ENCODE measurements around the gene S100A12. TPM values are rescaled to one million over a fixed set of nuclear protein-coding genes. Genes with fewer than 3 reads are reported as not detected.

Gene S100A12
- total RNA-seq, 1 experiment from 2014 or later, result not detected

DNA sequence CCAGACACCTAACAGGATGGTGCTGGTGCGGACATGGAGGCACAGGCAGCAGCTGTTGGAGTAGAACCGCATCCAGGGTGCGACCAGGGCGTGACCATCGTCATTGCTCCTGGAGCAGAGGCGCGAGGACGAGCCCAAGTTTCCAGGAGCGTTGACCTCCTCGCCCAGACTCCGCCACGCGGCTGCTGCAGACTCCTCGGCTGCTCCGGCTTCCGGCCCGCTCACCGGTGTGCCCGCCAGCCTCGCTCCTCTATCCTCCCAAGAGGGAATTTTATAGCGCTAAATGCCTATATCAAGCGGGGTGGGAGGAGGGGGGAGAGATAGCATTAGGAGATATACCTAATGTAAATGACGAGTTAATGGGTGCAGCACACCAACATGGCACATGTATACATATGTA lies 5.3 kb upstream of the S100A12 start:
- in situ Hi-C loops (cut with HindIII; ENCODE audit: low pct_unique_long_range_greater_than_20kb, low sequenced_read_pairs), result no loop called here
- DNase-seq (ENCODE audit: low read depth), result no peak

DNA sequence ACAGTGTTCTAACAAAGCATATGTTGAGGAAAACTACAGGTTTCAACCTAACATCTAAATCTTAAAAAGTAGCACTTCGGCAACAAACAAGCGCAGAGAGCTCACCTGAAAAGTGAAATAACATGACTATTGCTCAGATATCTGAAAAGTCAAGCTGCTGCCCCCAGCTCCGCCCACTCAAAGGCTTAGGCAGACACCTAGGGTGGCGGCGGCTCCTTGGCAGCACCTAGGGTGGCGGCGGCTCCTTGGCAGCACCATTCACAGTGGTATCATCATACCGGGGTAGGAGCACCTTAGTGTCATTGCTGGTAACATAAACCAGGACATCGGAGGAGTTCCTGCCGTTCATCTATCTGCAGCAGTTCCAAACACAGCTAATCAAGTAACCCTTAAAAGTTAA lies 4.2 kb upstream of the S100A12 start:
- in situ Hi-C loops (cut with HindIII; ENCODE audit: low pct_unique_long_range_greater_than_20kb, low sequenced_read_pairs), result no loop called here
- no peak for DNase-seq (ENCODE audit: low read depth)

DNA sequence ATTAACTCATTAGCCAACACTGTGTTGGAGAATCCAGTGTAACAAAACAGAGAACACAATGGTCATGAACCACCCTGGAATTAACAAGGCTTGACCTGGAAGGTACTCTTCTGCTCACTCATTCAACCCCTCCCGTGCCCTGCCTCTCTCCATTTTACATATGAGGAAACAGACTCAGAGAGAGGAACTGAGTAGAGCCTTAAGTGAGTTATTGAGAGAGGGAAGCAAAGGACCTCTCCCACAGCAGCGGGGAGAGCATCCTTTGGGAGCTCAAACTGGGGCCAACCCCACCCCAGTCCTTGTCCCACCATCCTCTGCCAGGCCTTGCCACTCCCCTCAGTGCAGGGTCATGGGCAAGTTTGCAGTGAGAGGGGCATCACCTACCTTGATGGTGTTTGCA lies 1.4 kb downstream of the S100A12 start:
- DNase-seq (ENCODE audit: low read depth), result no peak
- in situ Hi-C loops (cut with HindIII; ENCODE audit: low pct_unique_long_range_greater_than_20kb, low sequenced_read_pairs), result loop anchor here (25.0 kb wide), 1 partner anchor 113 kb away; no protein-coding TSS in a partner anchor

GRCh38 chr1:153372571-153372970 lies 2.9 kb downstream of the S100A12 start:
- DNase-seq (ENCODE audit: low read depth), result no peak
- in situ Hi-C loops (cut with HindIII; ENCODE audit: low pct_unique_long_range_greater_than_20kb, low sequenced_read_pairs), result loop anchor here (25.0 kb wide), 1 partner anchor 115 kb away; no protein-coding TSS in a partner anchor

GRCh38 chr1:153371231-153371630 lies 4.2 kb downstream of the S100A12 start:
- in situ Hi-C loops (cut with HindIII; ENCODE audit: low pct_unique_long_range_greater_than_20kb, low sequenced_read_pairs), result loop anchor here (25.0 kb wide), 1 partner anchor 116 kb away; no protein-coding TSS in a partner anchor
- DNase-seq (ENCODE audit: low read depth), result no peak

DNA sequence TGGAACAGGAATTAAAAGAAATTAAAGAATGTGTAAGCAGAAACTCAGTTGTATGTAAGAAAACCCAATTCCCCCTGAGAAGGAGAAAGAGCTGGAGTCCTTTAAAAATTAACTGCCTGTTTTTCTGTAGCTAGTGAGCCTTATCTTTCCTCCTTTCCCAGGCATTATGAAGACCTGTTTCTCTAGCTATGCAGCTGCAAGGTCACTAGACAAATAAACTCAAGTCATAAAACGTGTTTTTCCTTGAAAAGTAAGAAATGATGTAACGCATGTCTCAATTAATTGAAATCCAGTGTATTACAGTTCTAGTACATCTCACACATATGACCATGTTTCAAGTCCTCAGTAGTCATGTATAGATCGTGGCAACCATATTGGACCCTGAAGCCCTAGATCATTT lies 5.3 kb downstream of the S100A12 start:
- peak; percentile 30 for DNase-seq (ENCODE audit: low read depth)
- in situ Hi-C loops (cut with HindIII; ENCODE audit: low pct_unique_long_range_greater_than_20kb, low sequenced_read_pairs), result loop anchor here (25.0 kb wide), 1 partner anchor 117 kb away; no protein-coding TSS in a partner anchor

- DNase-seq (ENCODE audit: low read depth), result no peak
- in situ Hi-C loops (cut with HindIII; ENCODE audit: low pct_unique_long_range_greater_than_20kb, low sequenced_read_pairs), result loop anchor here (25.0 kb wide), 1 partner anchor 119 kb away; no protein-coding TSS in a partner anchor
Measured at GRCh38 chr1:153368495-153368894, 6.9 kb downstream of the S100A12 start.

- in situ Hi-C loops (cut with HindIII; ENCODE audit: low pct_unique_long_range_greater_than_20kb, low sequenced_read_pairs), result loop anchor here (25.0 kb wide), 1 partner anchor 120 kb away; no protein-coding TSS in a partner anchor
- no peak for DNase-seq (ENCODE audit: low read depth)
Measured at GRCh38 chr1:153367090-153367489, 8.3 kb downstream of the S100A12 start.

DNA sequence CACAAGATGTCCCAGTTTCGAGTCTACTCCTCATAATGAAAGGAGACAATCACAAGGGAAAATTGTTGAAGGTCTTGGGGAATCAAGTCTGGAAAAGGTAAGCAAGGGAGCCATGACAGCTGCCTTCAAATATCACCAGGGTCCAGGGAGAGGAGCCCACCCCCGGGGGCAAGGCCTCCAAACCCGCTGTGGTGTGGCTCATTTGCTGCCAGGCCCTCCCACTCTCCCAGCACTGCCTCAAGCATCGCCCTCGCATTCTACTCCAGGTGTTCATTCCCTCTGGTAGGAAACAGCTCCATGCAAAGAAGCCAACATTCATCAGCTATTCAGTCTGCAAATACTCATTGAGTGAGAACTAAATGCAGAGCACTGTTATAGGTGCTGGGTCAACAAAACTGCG lies 9.2 kb downstream of the S100A12 start:
- in situ Hi-C loops (cut with HindIII; ENCODE audit: low pct_unique_long_range_greater_than_20kb, low sequenced_read_pairs), result loop anchor here (25.0 kb wide), 1 partner anchor 121 kb away; no protein-coding TSS in a partner anchor
- no peak for DNase-seq (ENCODE audit: low read depth)

- in situ Hi-C loops (cut with HindIII; ENCODE audit: low pct_unique_long_range_greater_than_20kb, low sequenced_read_pairs), result loop anchor here (25.0 kb wide), 1 partner anchor 122 kb away; no protein-coding TSS in a partner anchor
- no peak for DNase-seq (ENCODE audit: low read depth)
Measured at GRCh38 chr1:153365696-153366095, 9.7 kb downstream of the S100A12 start.

- no peak for DNase-seq (ENCODE audit: low read depth)
- in situ Hi-C loops (cut with HindIII; ENCODE audit: low pct_unique_long_range_greater_than_20kb, low sequenced_read_pairs), result loop anchor here (25.0 kb wide), 1 partner anchor 122 kb away; no protein-coding TSS in a partner anchor
Measured at GRCh38 chr1:153364766-153365666, 10.4 kb downstream of the S100A12 start.

- in situ Hi-C loops (cut with HindIII; ENCODE audit: low pct_unique_long_range_greater_than_20kb, low sequenced_read_pairs), result loop anchor here (25.0 kb wide), 1 partner anchor 123 kb away; no protein-coding TSS in a partner anchor
- DNase-seq (ENCODE audit: low read depth), result peak; percentile 8
Measured at GRCh38 chr1:153364156-153364555, 11.3 kb downstream of the S100A12 start.

GRCh38 chr1:153363641-153364040 lies 11.8 kb downstream of the S100A12 start:
- no peak for DNase-seq (ENCODE audit: low read depth)
- in situ Hi-C loops (cut with HindIII; ENCODE audit: low pct_unique_long_range_greater_than_20kb, low sequenced_read_pairs), result loop anchor here (25.0 kb wide), 1 partner anchor 124 kb away; no protein-coding TSS in a partner anchor

- in situ Hi-C loops (cut with HindIII; ENCODE audit: low pct_unique_long_range_greater_than_20kb, low sequenced_read_pairs), result loop anchor here (25.0 kb wide), 1 partner anchor 125 kb away; no protein-coding TSS in a partner anchor
- no peak for DNase-seq (ENCODE audit: low read depth)
Measured at GRCh38 chr1:153362187-153362775, 13.1 kb downstream of the S100A12 start.

DNA sequence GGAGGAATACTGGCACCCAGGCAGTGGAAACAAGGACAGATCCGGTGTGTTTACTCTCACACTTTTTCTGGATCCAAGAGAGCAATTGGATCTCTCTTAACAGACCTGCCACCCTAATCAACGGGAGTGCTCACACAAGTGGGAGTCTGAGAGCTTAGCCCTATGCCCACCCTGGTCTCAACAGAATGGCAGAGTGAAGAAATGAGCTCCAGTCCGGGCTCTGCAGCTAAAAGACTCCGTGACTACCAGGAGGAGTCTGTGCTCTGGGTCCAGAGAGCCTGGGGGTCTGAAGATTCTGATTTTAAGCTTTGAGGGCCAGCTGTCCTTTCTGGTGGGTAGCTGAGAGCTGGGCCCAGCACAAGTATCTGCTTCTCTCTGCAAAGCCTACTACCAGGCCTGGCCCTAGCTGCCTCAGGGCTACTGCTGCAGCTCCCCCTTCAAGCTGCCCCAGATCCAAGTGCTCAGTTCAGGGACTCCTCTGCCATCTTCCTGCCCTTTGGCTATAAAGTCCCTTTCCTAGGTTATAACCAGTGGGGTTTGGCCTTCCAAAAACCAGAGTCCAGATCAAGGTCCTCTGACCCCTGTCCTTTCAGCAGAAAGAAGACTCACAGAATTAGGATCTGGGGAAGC lies 13.8 kb downstream of the S100A12 start:
- DNase-seq (ENCODE audit: low read depth), result no peak
- in situ Hi-C loops (cut with HindIII; ENCODE audit: low pct_unique_long_range_greater_than_20kb, low sequenced_read_pairs), result loop anchor here (25.0 kb wide), 1 partner anchor 126 kb away; no protein-coding TSS in a partner anchor

- in situ Hi-C loops (cut with HindIII; ENCODE audit: low pct_unique_long_range_greater_than_20kb, low sequenced_read_pairs), result loop anchor here (25.0 kb wide), 1 partner anchor 126 kb away; no protein-coding TSS in a partner anchor
Measured at GRCh38 chr1:153360592-153361479, 14.6 kb downstream of the S100A12 start.

DNA sequence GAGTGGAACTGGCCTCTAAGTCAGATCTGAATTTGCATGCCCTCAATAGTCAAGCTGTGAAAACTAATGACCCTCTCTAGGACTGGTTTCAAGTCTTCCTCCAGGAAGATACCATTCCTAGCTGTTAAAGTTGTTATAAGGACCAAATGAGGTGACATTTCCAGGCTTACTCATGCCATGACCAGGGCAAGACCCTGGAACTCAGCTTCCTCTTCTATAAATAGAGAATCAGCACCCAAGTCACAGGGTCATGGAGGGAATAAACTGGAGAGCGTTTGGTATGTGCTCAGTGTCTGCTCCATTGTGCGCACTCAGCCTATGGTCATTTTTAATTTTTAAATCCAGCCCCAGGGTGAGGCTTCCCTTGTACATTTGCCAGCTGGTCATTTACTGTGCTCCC lies 15.2 kb downstream of the S100A12 start:
- peak; percentile 21 for DNase-seq (ENCODE audit: low read depth)
- in situ Hi-C loops (cut with HindIII; ENCODE audit: low pct_unique_long_range_greater_than_20kb, low sequenced_read_pairs), result loop anchor here (25.0 kb wide), 1 partner anchor 127 kb away; no protein-coding TSS in a partner anchor

More at GRCh38 chr1:153360592-153361479, 14.6 kb downstream of the S100A12 start:
- no peak for DNase-seq (ENCODE audit: low read depth)
